ENCODE data around the gene PMEPA1.

DNA sequence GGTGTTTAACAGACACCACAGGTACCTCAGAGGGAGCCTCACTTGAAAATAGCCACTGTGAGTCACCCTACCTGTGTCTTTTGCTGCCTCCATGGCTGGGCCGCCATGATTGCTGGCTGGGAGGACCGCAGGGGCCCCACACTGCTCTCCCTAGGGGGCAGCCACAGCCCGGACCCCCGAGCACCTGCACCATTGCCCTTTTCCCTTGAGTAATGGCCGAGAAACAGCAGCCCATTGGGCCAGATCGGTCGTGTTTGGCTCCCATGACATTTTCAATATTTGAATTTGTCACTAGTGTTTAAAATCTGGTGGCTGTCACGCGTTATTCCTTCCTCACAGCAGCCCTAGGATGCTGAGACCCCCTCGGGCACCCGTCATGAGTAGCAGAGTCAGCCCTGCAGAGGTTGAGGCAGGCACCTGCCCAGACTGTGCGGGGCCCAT, 96.3 kb downstream of the PMEPA1 start:
- TF ChIP-seq ZNF747 (tag by site-specific recombination; IDR thresholded peaks at IDR 0.05) (no peak), SALL2 (tag by site-specific recombination; IDR thresholded peaks at IDR 0.05; ENCODE audit: borderline replicate concordance) (no peak), ZNF24 (tag by site-specific recombination; IDR thresholded peaks at IDR 0.05) (no peak), ZNF521 (tag by site-specific recombination; IDR thresholded peaks at IDR 0.05) (no peak)
